H7 (cell line): ENCODE results near the gene CA7. TPM values are rescaled to one million over a fixed set of nuclear protein-coding genes. Genes with fewer than 3 reads are reported as not detected.
A peak's percentile ranks its signal among the peaks of the same experiment; 100 is the strongest.

Experiments
- DNase-seq: peaks from one replicate; pipeline ENCODE4 v3.0.0; 2012
- H3K27me3 ChIP-seq: 2 replicates; pipeline ENCODE4 v1.6.0; 2011; ENCODE audit warnings: mild to moderate bottlenecking, low read length; ENCODE audit not compliant: control insufficient read depth, insufficient read depth
- H3K36me3 ChIP-seq: replicated peaks from 2 replicates; pipeline ENCODE4 v1.5.1; 2011; ENCODE audit warnings: low read length; ENCODE audit not compliant: control insufficient read depth, insufficient read depth
- H3K4me3 ChIP-seq: 2 replicates; pipeline ENCODE4 v1.5.1; 2011; ENCODE audit warnings: low read depth, mild to moderate bottlenecking, control low read depth, low read length, moderate library complexity; ENCODE audit not compliant: insufficient read depth
- total RNA-seq: library from RNA; depleted of rRNA; stranded (reverse); fragments of >200 nt; shearing (Covaris generic); gene quantifications from 2 replicates; pipeline ENCODE4 v1.2.3, GENCODE V29; 2014; rRNA removed

The CA7 gene
- 0.48 and 0.78 TPM in 2 replicates for total RNA-seq

DNA sequence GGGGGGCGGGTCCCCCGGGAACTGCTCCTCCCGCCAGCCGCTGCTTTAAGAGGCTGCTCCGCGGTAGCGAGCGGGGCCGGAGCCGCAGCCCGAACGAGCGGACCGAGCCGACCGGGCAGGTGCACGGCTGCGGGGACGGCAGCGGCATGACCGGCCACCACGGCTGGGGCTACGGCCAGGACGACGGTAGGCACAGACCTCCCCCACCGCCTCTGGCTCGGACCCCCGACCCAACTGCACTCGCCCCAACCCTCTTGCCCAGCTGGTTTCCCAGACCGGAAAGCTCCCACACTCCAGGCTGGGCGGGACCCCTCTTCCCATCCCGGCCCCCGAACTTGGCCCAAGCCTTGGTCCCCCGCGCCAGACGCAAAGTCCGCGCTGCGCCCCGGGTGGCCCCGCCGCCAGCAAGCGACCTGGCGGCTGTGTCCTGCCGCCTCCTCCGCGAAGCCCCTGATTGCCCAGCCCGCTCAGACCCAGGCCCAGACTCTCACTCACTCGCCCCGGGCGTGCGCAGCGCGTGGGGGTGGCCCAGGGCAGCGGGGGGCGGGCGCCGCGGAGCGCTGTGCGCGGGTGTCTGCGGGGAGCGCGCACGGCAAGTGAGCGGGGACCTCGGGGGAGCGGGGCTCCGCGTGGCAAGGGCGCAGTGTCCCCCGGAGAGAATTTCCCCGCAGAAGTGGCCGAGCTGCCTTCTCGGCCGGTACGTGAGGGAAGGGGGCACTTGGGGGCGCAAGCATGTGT, at the start of gene CA7:
Gene CA7, plus strand, starts transcription at position 73 of the 738 bp plus-strand sequence. Its CDS starts 74 bp downstream, at position 147.
- no peaks in the 10 kb centered on the region for H3K36me3 ChIP-seq
- peak; percentile 92 for DNase-seq
- H3K27me3 ChIP-seq, result peaks cover 51% of the 10 kb centered on the region
- H3K4me3 ChIP-seq, result peak within 1 kb of the TSS; percentile 66

DNA sequence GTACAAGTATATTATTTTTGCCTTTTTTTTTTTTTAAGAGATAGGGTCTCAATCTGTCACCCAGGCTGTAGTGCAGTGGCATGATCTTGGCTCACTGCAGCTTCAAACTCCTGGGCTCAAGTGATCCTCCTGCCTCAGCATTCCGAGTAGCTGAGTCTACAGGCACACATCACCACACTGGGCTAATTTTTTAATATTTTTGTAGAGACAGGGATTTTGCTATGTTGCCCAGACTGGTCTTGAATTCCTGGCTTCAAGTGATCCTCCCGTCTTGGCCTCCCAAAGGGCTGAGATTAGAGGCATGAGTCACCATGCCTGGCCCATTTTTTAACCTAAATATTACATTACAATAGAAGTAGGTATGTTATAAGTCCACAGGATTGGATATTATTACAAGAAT, 46.1 kb upstream of the CA7 start:
- no peak overlapping the region for H3K4me3 ChIP-seq
- no peaks in the 10 kb centered on the region for H3K27me3 ChIP-seq
- DNase-seq, result no peak
- H3K36me3 ChIP-seq, result no peaks in the 10 kb centered on the region

DNA sequence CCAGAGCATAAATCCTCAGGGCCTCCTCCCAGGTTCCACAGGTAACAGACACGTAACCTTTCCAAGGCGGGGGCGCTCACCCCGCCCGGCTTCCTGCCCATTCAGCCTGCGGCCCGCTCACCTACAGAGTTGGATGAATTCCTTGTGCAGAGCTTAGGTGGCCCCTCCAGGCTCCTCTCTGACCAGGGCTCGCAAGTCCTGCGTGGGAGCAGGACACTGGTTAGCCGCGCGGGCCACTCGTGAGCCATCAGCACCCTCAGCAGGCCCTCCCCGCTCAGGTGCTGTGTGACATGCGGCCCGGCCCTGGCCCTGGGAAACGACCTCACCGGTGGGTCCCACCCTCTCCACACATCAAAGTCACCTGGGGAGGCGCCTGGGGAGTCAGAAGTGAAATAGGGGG, 43.4 kb upstream of the CA7 start:
- Histone ChIP-seq H3K27me3 (no peaks in the 10 kb centered on the region), H3K4me3 (no peak overlapping the region), H3K36me3 (peaks cover 12% of the 10 kb centered on the region)
- DNase-seq, result peak; percentile 46

DNA sequence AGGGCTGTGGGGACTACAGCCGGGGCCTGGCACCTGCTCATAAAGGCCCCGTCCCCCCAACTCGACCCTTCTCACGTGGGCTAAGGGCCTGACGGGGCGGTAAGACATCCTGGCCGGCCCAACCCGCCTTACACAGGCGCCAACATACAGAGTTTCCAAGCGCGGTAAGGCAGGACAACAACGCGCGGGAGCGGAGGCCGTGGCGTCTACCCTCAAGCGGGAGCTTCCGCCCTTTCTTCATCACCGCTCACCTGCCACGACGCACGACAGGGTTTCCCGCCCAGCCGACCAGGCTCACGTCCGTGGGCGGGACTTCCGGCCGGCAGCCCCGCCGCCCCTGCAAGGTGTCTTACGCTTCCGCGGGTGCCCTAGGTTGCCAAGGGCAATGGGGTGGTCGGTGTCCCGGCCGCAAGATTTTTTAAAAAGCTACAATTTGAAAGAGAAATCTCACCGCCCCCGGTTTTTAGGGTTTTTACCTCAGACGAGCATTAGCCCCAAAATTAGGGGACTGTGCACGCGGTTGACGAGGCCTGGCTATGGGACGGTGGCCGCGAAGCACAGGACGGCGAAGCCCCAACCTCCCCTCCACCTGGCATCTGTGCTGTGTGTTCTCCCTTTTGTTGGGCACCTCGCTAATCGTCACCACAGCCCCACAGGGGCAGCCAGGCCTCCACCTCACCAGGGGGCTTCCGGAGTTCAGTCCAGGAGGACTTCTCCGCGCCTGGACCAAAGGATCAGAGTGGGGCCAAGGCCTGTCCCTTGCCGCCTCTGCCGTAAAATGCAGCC, 42.7 kb upstream of the CA7 start, which contains the start of gene TERB1:
Gene TERB1, minus strand, starts transcription at position 265 of the 786 bp plus-strand sequence. CDS start 4,786 bp downstream, outside the sequence.
- peak; percentile 68 for DNase-seq
- H3K27me3 ChIP-seq, result no peaks in the 10 kb centered on the region
- H3K4me3 ChIP-seq, result no peak within 1 kb of the TSS
- peaks cover 12% of the 10 kb centered on the region for H3K36me3 ChIP-seq

DNA sequence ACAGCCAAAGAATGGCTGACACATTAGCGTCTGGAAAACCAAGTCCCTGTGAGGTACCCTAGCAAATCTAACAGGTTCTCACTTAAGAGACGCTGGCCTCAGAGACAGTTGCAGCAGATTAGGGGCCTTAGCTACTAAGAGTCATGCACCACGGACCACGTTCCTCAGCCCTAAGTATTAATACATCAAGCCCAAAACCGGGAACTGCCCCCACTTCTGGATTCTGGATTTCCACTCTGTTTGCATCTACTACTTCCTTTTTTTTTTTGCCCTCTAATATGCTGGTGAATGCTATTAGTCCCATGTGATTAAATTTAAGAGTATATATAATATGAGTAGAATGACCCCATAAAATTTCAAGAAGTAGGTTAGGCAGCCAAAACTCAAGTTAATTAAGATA, 42.1 kb upstream of the CA7 start:
- Histone ChIP-seq H3K4me3 (no peak overlapping the region), H3K36me3 (peaks cover 15% of the 10 kb centered on the region), H3K27me3 (no peaks in the 10 kb centered on the region)
- DNase-seq, result no peak

DNA sequence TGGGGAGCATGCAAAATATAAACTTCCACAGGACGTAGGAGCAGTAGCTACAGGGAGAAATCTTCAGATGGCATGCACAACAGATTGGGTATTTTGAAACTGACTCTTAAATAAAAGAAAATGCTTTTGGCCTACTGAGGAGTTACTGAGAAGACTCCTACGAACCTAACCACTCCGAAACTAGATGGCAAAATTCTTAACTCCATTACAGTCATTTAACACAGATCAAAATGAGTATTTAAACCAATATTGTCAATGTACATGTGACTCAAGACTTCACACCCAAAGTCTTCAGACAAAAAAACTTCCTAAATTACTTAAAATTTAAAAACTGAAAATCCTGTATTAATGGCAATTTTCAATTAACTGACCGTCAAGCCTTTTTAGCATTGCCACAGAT, 34.4 kb upstream of the CA7 start:
- peaks cover 28% of the 10 kb centered on the region for H3K36me3 ChIP-seq
- H3K27me3 ChIP-seq, result no peaks in the 10 kb centered on the region
- DNase-seq, result no peak
- no peak overlapping the region for H3K4me3 ChIP-seq

DNA sequence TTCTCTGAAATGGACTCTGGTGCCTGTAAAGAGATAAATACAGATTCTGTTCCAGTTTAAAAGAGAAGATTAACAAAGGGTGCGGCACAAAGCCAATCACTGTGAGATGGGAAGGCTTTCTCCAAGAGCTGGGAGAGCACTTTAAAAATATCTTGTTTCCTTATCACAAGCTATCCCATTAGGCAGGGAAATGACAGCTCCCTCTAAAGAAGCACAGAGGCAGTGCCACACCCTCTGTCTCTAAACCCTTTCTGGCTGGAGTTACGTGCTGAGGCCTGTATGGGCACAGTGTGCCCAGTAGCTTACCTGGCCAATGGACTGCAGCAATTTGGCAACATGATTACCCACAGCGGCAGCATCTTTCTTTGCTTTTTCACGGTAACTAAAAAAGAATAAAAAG, 33.8 kb upstream of the CA7 start:
- no peak for DNase-seq
- Histone ChIP-seq H3K4me3 (no peak overlapping the region), H3K36me3 (peaks cover 24% of the 10 kb centered on the region), H3K27me3 (no peaks in the 10 kb centered on the region)

DNA sequence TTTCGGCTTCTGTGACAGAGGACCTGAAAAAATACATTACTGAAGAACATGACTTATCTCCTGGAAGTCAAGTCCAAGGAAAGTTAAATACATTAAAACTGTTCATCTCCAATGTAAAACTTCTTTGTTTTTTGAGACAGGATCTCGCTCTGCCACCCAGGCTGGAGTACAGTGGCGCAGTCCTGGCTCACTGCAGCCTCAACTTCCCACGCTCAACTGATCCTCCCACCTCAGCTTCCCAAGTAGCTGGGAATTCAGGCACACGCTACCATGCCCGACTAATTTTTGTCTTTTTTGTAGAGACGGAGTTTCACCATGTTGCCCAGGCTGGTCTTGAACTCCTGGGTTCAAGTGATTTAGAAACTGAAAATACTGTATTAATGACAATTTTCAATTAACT, 33.2 kb upstream of the CA7 start:
- Histone ChIP-seq H3K4me3 (no peak overlapping the region), H3K36me3 (peaks cover 24% of the 10 kb centered on the region)

DNA sequence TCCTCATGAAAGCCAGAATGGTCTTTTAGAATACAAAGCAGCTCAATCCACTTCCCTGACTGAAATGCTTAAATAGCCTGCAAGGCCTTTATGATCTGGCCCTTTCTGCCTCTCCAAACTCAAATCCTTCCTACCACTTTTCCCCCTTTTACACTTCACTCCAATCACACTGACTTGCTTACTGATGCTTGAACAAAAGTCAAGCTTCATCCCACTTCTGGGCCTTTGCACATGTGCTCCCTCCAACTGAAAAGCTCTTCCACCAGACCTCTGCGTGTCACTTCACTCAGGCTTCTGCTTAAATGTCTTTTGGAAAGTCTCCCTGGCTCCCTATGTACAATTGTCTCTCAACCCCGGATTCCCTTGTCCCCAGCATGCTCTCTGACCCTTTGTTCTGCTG, 29.5 kb upstream of the CA7 start:
- Histone ChIP-seq H3K4me3 (no peak overlapping the region), H3K27me3 (no peaks in the 10 kb centered on the region), H3K36me3 (peaks cover 27% of the 10 kb centered on the region)
- DNase-seq, result no peak

More for the DNA sequence above, 33.2 kb upstream of the CA7 start:
- no peaks in the 10 kb centered on the region for H3K27me3 ChIP-seq
- DNase-seq, result no peak

DNA sequence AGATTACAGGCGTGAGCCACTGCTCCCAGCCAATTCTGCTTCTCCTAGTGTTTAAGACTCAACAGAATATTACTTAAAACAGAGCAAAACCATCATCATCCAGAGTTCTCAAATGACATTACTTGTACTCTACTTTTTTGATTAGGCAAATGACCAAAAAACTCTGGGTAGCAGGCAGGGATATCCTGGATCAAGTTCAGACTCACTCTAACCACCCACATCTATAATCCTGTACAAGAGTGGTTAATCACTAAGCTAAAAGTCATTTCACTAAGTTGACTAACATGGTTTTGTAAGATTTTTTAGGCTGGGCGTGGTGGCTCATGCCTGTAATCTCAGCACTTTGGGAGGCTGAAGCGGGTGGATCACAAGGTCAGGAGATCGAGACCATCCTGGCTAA, 20.2 kb upstream of the CA7 start:
- Histone ChIP-seq H3K4me3 (no peak overlapping the region), H3K27me3 (no peaks in the 10 kb centered on the region), H3K36me3 (peaks cover 17% of the 10 kb centered on the region)
- DNase-seq, result no peak

DNA sequence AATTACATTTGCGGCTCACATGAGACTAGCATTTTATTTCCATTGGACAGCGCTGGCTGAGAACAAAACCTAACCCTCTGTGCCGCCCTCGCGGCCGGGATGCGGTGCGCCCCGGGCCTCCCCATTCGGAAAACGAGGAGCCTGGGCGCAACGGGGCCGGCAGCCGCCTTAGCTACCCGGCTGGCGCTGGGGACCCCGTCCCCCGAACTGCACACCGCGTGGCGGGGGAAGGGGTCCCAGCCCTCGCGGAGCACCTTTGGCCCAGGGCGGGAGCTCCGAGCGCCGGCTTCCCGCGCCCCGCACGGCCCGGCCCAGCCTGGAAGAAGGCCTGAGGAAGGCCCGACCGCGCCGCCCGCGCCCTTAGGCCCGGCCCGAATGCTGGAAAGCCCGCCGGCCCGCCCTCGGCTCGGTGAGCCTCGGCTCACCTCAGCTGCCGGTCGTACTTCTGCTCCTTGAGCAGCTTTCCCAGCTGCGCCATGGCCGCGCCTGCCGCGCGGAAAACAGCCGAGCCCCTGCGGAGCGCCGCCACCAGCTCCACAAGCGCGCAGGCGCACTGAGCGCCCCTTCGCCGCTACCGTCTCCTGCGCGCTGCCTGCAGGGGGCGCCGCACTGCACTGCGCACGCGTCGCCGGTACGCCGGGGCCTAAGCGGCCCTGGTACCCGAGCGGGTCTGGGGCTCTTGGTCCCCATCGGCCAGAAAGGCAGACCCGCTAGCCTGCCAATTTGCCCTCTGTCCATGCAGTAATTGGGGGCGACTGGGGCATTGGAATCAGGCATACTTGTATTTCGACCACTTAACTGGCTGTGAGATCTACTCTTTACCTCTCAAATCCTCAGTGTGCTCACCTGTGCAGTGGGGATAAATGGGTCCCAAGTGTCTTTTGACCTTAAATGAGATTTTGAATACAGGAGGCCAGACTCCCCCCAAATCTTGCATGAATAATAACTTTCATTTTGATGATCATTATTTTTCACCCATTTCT, 13.5 kb upstream of the CA7 start, which contains the start of gene NAE1:
Gene NAE1, minus strand, starts transcription at position 555 of the 983 bp plus-strand sequence. Its CDS starts 77 bp downstream, at position 478.
- H3K36me3 ChIP-seq, result no peaks in the 10 kb centered on the region; the same call in 1 of the 2 replicates
- DNase-seq, result peak; percentile 98
- peaks cover 2% of the 10 kb centered on the region; the same call in 1 of the 2 replicates for H3K27me3 ChIP-seq
- peak within 1 kb of the TSS; percentile 85 for H3K4me3 ChIP-seq

DNA sequence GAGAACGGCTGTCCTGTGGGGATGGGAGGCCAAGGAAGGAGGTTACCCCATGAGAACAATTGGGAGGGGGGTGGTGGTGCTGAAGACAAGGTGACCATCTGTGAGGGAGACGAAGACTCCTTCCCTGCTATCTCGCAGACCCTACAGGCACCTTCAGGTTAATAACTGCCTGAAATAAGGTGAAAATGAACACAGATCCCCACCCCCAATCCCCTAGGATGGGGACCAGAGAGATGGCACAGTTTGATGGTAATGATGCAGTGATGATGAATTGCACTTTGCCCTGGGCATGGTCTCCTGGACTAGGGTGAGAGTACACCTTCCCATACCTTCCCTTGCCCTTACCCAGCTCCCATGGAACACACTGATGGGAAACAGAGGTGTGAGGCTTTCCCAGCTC, 12.0 kb upstream of the CA7 start:
- Histone ChIP-seq H3K36me3 (no peaks in the 10 kb centered on the region; the same call in 1 of the 2 replicates), H3K27me3 (peaks cover 2% of the 10 kb centered on the region; the same call in 1 of the 2 replicates), H3K4me3 (no peak overlapping the region)
- no peak for DNase-seq

DNA sequence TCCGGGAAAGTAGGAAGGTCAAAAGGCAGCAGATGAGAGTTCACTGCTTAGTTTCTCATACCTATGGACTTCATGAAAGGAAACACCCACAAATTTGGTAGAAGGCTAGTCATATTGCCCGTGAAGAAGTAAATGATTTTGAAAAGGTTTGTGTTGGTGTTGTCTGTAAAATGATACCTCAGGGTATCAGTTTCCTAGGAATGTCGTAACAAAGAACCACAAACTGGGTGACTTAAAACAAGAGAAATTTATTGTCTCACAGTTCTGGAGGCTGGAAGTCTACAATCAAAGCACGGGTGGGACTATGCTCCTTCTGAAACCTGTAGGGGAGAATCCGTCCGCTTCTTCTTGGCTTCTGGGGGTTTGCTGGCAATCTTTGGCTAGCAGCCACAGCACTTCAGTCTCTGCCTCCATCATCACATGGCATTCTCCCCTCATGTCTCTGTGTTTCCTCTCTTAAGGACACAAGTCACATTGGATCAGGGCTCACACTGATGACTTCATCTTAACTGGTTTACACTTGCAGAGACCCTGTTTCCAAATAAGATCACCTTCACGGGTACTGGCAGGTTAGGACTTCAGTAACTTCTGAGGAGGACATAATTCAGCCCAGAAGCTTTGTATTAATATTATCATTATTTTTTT, 11.4 kb upstream of the CA7 start:
- no peak overlapping the region for H3K4me3 ChIP-seq
- H3K27me3 ChIP-seq, result peaks cover 2% of the 10 kb centered on the region; the same call in 1 of the 2 replicates
- DNase-seq, result no peak
- no peaks in the 10 kb centered on the region; the same call in 1 of the 2 replicates for H3K36me3 ChIP-seq
